GM12878 (cell line): ENCODE data around the gene RET. TPM values are rescaled to one million over a fixed set of nuclear protein-coding genes. Genes with fewer than 3 reads are reported as not detected.

ENCODE experiments used
- ATAC-seq: fragments of 200-7000 bp; cut with Tn5 transposase; 3 replicates; pipeline ENCODE4 v1.9.1; 2020; ENCODE audit warnings: mild to moderate bottlenecking, moderate library complexity
- BruUV-seq: library from RNA; stranded (reverse); fragments of 400-500 nt; replicated peaks from 2 replicates; lab custom pipeline; 2021; lab: Mats Ljungman, UMichigan
- CTCF ChIA-PET: fragments of 300-600 bp; sonication (Branson Sonifier 250); formaldehyde crosslinking; extraction: SDS; loops from one replicate; lab custom pipeline; 2021; ENCODE audit warnings: inconsistent platforms; lab: Yijun Ruan, JAX
- POLR2A ChIA-PET: fragments of 350-600 bp; formaldehyde crosslinking; extraction: SDS; loops from one replicate; lab custom pipeline; 2021; ENCODE audit warnings: inconsistent platforms; lab: Charles Lee
- RAD21 ChIA-PET: fragments of 300-600 bp; sonication (Branson Sonifier 250); formaldehyde crosslinking; loops from one replicate; lab custom pipeline; 2023; ENCODE audit warnings: antibody characterized with exemption; ENCODE audit not compliant: unreplicated experiment; lab: Charles Lee
- SMC1A ChIA-PET: fragments of 300-600 bp; sonication (Branson Sonifier 250); formaldehyde crosslinking; loops from one replicate; lab custom pipeline; 2023; ENCODE audit not compliant: unreplicated experiment, uncharacterized antibody; lab: Charles Lee
- DNase-seq: peaks from one replicate; pipeline ENCODE4 v3.0.0-alpha.2; 2011; ENCODE audit warnings: low read depth, low spot score
- FAIRE-seq: peaks from 3 replicates; lab custom pipeline; 2011; peaks lifted over from hg19 to GRCh38; lab: Jason Lieb, UNC
- H2AFZ ChIP-seq: 2 replicates; pipeline ENCODE4 v1.6.0; 2011; ENCODE audit warnings: low read depth, low read length, control low read depth; ENCODE audit not compliant: control insufficient read depth
- H3K27ac ChIP-seq: 2 replicates; pipeline ENCODE4 v1.5.1; 2011; ENCODE audit warnings: control low read depth; ENCODE audit not compliant: control insufficient read depth, insufficient read depth
- H3K27me3 ChIP-seq, 2 experiments: replicated peaks in 1 of 2; 2 replicates each; pipeline versions ENCODE4 v1.6.0 to v1.6.1; 2011; ENCODE audit warnings: low read length in 1 of 2; ENCODE audit not compliant: control insufficient read depth in 2 of 2, insufficient read depth in 2 of 2
- H3K36me3 ChIP-seq, 2 experiments: 2 replicates each; pipeline ENCODE4 v1.5.1; 2011; ENCODE audit warnings: low read length in 1 of 2; ENCODE audit not compliant: control insufficient read depth in 2 of 2, insufficient read depth in 2 of 2
- H3K4me1 ChIP-seq: 2 replicates; pipeline ENCODE4 v1.6.1; 2011; ENCODE audit warnings: mild to moderate bottlenecking, low read length, moderate library complexity, mixed read lengths; ENCODE audit not compliant: control insufficient read depth, insufficient read depth
- H3K4me2 ChIP-seq: 2 replicates; pipeline ENCODE4 v1.6.0; 2011; ENCODE audit warnings: control low read depth; ENCODE audit not compliant: control insufficient read depth, insufficient read depth
- H3K4me3 ChIP-seq: fragments of 200-600 bp; sonication (generic); 2 replicates; pipeline ENCODE4 v1.5.1; 2016
- H3K79me2 ChIP-seq: 2 replicates; pipeline ENCODE4 v1.6.0; 2011; ENCODE audit warnings: low read length; ENCODE audit not compliant: control insufficient read depth, insufficient read depth
- H3K9ac ChIP-seq: 2 replicates; pipeline ENCODE4 v1.8.0; 2011; ENCODE audit warnings: low read length, control low read depth, mixed read lengths; ENCODE audit not compliant: control insufficient read depth, insufficient read depth
- H3K9me3 ChIP-seq: replicated peaks from 3 replicates; pipeline ENCODE4 v1.5.1; 2011; ENCODE audit warnings: mild to moderate bottlenecking, low read length; ENCODE audit not compliant: control insufficient read depth, insufficient read depth
- H4K20me1 ChIP-seq: 2 replicates; pipeline ENCODE4 v1.6.0; 2011; ENCODE audit not compliant: control insufficient read depth, insufficient read depth
- CBX5 ChIP-seq: sonication (generic); IDR thresholded peaks from 2 replicates; pipeline ENCODE4 v1.6.1; 2016; ENCODE audit warnings: low read depth, moderate library complexity, mild to moderate bottlenecking, inconsistent platforms
- CREM ChIP-seq: IDR thresholded peaks from 2 replicates; pipeline ENCODE4 v1.6.1; 2014; ENCODE audit warnings: antibody characterized with exemption, low read depth
- FOXK2 ChIP-seq: fragments of 450-650 bp; IDR thresholded peaks from 2 replicates; pipeline ENCODE4 v1.6.1; 2017; ENCODE audit warnings: mild to moderate bottlenecking, moderate library complexity
- HDGF ChIP-seq: fragments of 450-650 bp; IDR thresholded peaks from 2 replicates; pipeline ENCODE4 v1.6.1; 2016; ENCODE audit warnings: antibody characterized with exemption
- KLF5 ChIP-seq: fragments of 450-650 bp; IDR thresholded peaks from 2 replicates; pipeline ENCODE4 v1.6.1; 2014; ENCODE audit warnings: mild to moderate bottlenecking; ENCODE audit not compliant: partially characterized antibody
- LARP7 ChIP-seq: fragments of 450-650 bp; IDR thresholded peaks from 2 replicates; pipeline ENCODE4 v1.6.1; 2017; ENCODE audit warnings: mild to moderate bottlenecking
- MTA3 ChIP-seq: IDR thresholded peaks from 2 replicates; pipeline ENCODE4 v1.6.1; 2012; ENCODE audit warnings: low read length, inconsistent platforms, borderline replicate concordance
- RELA ChIP-seq: fragments of 450-650 bp; IDR thresholded peaks from 2 replicates; pipeline ENCODE4 v1.8.0; 2014; ENCODE audit warnings: borderline replicate concordance; ENCODE audit not compliant: partially characterized antibody
- SPI1 ChIP-seq: IDR thresholded peaks from 2 replicates; pipeline ENCODE4 v1.6.1; 2011; ENCODE audit warnings: low read depth, mild to moderate bottlenecking, low read length, moderate library complexity, borderline replicate concordance; ENCODE audit not compliant: insufficient read depth
- SRF ChIP-seq, 2 experiments: IDR thresholded peaks; 2 replicates each; pipeline ENCODE4 v1.6.1; 2011; ENCODE audit warnings: low read depth in 2 of 2, low read length in 2 of 2, mild to moderate bottlenecking in 1 of 2, moderate library complexity in 1 of 2
- STAT1 ChIP-seq: fragments of 450-650 bp; conservative IDR thresholded peaks from 2 replicates; pipeline ENCODE4 v1.6.1; 2014; ENCODE audit warnings: antibody characterized with exemption, mild to moderate bottlenecking
- TAF1 ChIP-seq: IDR thresholded peaks from 2 replicates; pipeline ENCODE4 v1.6.1; 2011; ENCODE audit warnings: mild to moderate bottlenecking, low read depth, low read length, borderline replicate concordance
- WGBS: methylation state at CpG from one replicate; pipeline ENCODE4 v1.1.6; 2016; ENCODE audit warnings: low lambda C conversion rate; ENCODE audit not compliant: insufficient replicate concordance, insufficient coverage; ENCODE audit errors: missing lambda C conversion rate; 5-methylcytosine and 5-hydroxymethylcytosine counted together
- in situ Hi-C: fragments of 300-500 bp; cut with MboI; formaldehyde crosslinking; loops from 9 replicates; pipeline ENCODE4 v1.14.3; 2018; ENCODE audit warnings: mixed read lengths
- intact Hi-C: fragments of 100-400 bp; cut with micrococcal nuclease; formaldehyde crosslinking; loops from one replicate; pipeline ENCODE4 v1.14.2; 2022; ENCODE audit not compliant: unreplicated experiment
- polyA plus RNA-seq, 11 experiments: library from polyadenylated mRNA; depleted of rRNA in 4 of 11; unstranded in 6 of 11; stranded (reverse) in 5 of 11; fragments of >200 nt; fragmentation: Nextera tagmentation in 4 of 11; fragmentation: Illumina TruSeq in 1 of 11; extraction: Ambion mirVana in 4 of 11; extraction: Trizol in 1 of 11; gene quantifications; 1 replicate in 1 of 11; 2 replicates in 10 of 11; pipeline versions ENCODE4 v1.2.1 to v1.2.3, GENCODE V29; 2011 to 2016; ENCODE audit warnings: inconsistent platforms in 2 of 11, missing spikeins in 2 of 11, low read depth in 1 of 11
- total RNA-seq, 4 experiments: library from RNA; depleted of rRNA in 3 of 4; stranded (reverse); fragments of >200 nt in 3 of 4; fragmentation: Illumina TruSeq in 1 of 4; extraction: Trizol in 1 of 4; gene quantifications; 2 replicates each; pipeline versions ENCODE4 v1.2.1 to v1.2.3, GENCODE V29; 2013 to 2021
- TF ChIP-seq, protein P1 (sequence below), 3 experiments: IDR thresholded peaks in 2 of 3; conservative IDR thresholded peaks in 1 of 3; 2 replicates each; pipeline ENCODE4 v1.5.1; 2011; ENCODE audit warnings: low read depth in 3 of 3, low read length in 3 of 3, mild to moderate bottlenecking in 3 of 3, control low read depth in 2 of 3, moderate library complexity in 2 of 3, inconsistent platforms in 1 of 3, mixed read lengths in 1 of 3; ENCODE audit not compliant: control insufficient read depth in 2 of 3, insufficient read depth in 1 of 3; ENCODE audit errors: extremely low read depth in 1 of 3
- TF ChIP-seq, protein P2 (sequence below): fragments of 450-650 bp; IDR thresholded peaks from 2 replicates; pipeline ENCODE4 v1.6.1; 2016; ENCODE audit warnings: mild to moderate bottlenecking

RET gene
- total and polyA plus RNA-seq, 10 of the 15 experiments (the other 5 are each of a cell fraction or from before 2014, with no cell fraction given): not detected

DNA sequence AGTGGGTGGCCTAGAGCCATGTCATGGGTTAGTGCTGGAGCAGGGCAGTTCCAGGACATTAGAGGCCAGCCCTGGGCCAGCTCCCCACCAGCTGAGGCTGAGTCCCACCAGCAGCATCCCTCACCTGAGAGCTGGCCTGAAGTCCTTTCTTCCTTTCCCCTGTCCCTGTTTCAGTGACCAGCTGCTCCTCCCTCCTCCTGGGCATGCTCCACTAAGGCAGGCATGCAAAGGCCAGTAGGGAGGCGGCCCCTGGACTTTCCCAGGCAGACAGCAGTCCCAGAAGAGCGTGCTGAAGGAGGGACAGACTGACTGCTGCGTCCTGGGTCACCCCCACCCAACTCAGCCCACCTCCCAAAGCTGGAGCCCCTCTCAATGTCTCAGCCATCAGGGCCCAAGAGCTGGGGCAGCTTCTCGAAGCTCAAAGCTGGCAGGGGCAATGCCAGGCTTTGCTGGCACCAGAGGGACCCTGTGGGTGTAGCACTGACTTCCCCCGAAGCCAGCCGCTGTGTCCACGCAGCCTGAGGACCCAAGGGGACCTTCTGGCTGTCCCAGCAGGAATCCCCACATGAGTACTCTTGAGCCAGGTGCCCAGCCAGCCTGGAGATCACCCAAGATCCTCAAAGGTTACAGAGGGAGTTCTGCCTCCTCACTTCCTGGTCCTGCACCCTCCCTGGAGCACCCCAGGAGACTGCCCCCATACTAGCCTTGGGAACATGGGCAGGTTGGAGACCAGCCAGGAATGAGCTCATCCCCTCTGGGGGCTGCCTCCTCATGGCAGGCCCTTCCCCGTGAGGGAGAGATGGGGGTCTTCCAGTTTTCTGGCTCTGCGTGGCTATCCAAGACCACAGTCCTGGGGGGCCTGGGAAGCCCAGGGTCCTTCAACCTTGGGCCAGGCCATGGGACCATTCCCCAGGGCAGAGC, 35.2 kb upstream of the RET start (continued):
- no peak for TF ChIP-seq RELA
- no peak for TF ChIP-seq SRF (IDR thresholded peaks at IDR 0.05; ENCODE audit: low read depth in 2 of 2, low read length in 2 of 2)
- no peak for TF ChIP-seq LARP7
- no peak for TF ChIP-seq HDGF
- TF ChIP-seq, all 136 proteins: peak for 0

DNA sequence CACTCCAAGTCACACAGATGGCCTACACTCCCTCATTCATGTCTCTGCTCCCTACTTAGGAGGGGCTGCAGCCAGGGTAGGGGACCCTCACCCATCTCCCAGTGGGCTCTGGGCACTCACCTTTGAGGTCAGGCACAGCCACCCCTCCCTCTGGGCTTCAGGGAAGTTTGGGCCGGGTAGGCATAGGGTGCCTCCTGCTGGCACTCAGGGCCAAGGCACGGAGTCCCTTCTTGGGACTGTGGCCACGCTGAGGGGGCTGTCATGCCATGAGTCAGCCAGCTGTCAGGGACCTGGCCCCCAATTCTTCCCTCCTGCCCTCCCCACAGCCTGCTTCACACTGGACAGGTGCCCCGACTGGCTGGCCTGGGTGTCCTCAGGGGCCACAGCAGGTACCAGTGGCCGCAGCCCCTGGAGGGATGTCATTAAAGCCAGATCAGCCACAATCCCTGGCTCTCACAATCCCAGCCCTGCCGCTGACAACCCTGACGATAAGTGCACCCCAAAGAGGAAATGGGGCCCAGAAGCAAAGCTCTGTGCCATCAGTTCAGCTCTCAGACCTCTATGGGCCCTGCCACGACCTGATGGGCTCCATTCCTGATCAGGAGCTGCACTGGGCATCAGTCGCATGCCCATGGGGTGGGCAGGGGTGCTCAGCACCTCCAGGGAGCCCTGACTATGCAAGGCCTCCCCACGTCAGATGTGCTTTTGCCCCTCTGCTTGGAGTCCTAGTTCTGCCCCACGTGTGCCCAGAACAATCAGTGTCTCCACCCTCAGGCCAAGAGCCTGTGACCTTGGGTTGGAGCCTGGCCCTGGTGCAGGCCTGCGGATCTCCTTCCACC, 34.1 kb upstream of the RET start:
- Histone ChIP-seq H3K36me3 (no peaks in the 10 kb centered on the region), H3K27me3 (no peaks in the 10 kb centered on the region), H3K9me3 (no peaks in the 10 kb centered on the region), H2AFZ (no peak overlapping the region), H3K4me2 (no peak overlapping the region), H3K9ac (no peak overlapping the region), H3K79me2 (no peaks in the 10 kb centered on the region), H3K4me1 (no peaks in the 10 kb centered on the region), H3K4me3 (no peak overlapping the region), H4K20me1 (no peaks in the 10 kb centered on the region), H3K27ac (no peak overlapping the region)
- 13% methylated on average over 12 of the region's 12 CpGs for WGBS
- DNase-seq: no peak
- ChIA-PET SMC1A (no interaction called here), RAD21 (no interaction called here), POLR2A (no interaction called here), CTCF (no interaction called here)
- TF ChIP-seq SPI1 (no peak), MTA3 (no peak), TAF1 (no peak), LARP7 (no peak), KLF5 (no peak), FOXK2 (no peak), CBX5 (no peak), STAT1 (no peak), CREM (no peak)
- TF ChIP-seq, protein P1, sequence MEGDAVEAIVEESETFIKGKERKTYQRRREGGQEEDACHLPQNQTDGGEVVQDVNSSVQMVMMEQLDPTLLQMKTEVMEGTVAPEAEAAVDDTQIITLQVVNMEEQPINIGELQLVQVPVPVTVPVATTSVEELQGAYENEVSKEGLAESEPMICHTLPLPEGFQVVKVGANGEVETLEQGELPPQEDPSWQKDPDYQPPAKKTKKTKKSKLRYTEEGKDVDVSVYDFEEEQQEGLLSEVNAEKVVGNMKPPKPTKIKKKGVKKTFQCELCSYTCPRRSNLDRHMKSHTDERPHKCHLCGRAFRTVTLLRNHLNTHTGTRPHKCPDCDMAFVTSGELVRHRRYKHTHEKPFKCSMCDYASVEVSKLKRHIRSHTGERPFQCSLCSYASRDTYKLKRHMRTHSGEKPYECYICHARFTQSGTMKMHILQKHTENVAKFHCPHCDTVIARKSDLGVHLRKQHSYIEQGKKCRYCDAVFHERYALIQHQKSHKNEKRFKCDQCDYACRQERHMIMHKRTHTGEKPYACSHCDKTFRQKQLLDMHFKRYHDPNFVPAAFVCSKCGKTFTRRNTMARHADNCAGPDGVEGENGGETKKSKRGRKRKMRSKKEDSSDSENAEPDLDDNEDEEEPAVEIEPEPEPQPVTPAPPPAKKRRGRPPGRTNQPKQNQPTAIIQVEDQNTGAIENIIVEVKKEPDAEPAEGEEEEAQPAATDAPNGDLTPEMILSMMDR (IDR thresholded peaks at IDR 0.05 in 2 of 3, conservative IDR thresholded peaks at IDR 0.05 in 1 of 3; ENCODE audit: control insufficient read depth in 2 of 3, extremely low read depth in 1 of 3, insufficient read depth in 1 of 3, low read depth in 3 of 3, low read length in 3 of 3): no peak
- TF ChIP-seq, protein P2, sequence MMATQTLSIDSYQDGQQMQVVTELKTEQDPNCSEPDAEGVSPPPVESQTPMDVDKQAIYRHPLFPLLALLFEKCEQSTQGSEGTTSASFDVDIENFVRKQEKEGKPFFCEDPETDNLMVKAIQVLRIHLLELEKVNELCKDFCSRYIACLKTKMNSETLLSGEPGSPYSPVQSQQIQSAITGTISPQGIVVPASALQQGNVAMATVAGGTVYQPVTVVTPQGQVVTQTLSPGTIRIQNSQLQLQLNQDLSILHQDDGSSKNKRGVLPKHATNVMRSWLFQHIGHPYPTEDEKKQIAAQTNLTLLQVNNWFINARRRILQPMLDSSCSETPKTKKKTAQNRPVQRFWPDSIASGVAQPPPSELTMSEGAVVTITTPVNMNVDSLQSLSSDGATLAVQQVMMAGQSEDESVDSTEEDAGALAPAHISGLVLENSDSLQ: no peak
- in situ Hi-C loops (no loop called here), intact Hi-C loops (no loop called here)
- no peak for FAIRE-seq
- ATAC-seq: no peak
- no TSS peak for BruUV-seq
